DMS79 treated with DMSO at 0.1 percent for 48 hours (cell line): Measurements from ENCODE around the gene DCDC1.
"Not testable (repeated sequence)": the region's sequence is repeated elsewhere in the genome, so short reads cannot be mapped to it uniquely, and the experiment has no call there.

Experiments
- DNase-seq: peaks from one replicate; lab custom pipeline; 2025; lab: John Stamatoyannopoulos, UW

The DCDC1 gene

GRCh38 chr11:30990625-30991296 is 378.8 kb downstream of the DCDC1 start:
- DNase-seq, result no peak

GRCh38 chr11:30987819-30988218 is 381.7 kb downstream of the DCDC1 start:
- no peak for DNase-seq

- DNase-seq, result no peak
Observed at GRCh38 chr11:30985536-30985935, 384.0 kb downstream of the DCDC1 start.

- DNase-seq, result no peak
Observed at GRCh38 chr11:30984827-30985226, 384.7 kb downstream of the DCDC1 start.

- DNase-seq, result no peak
Observed at GRCh38 chr11:30984442-30984816, 385.1 kb downstream of the DCDC1 start.

GRCh38 chr11:30983776-30984441 is 385.6 kb downstream of the DCDC1 start:
- no peak for DNase-seq

GRCh38 chr11:30983143-30983542 is 386.4 kb downstream of the DCDC1 start:
- no peak for DNase-seq

- no peak for DNase-seq
Observed at GRCh38 chr11:30967579-30967978, 402.0 kb downstream of the DCDC1 start.

- DNase-seq, result peak; percentile 4
Observed at GRCh38 chr11:30960387-30960992, 409.0 kb downstream of the DCDC1 start.

GRCh38 chr11:30956751-30957150 is 412.8 kb downstream of the DCDC1 start:
- DNase-seq, result no peak

- DNase-seq, result no peak
Observed at GRCh38 chr11:30949838-30950237, 419.7 kb downstream of the DCDC1 start.

- DNase-seq, result not testable (repeated sequence)
Observed at GRCh38 chr11:30947715-30948114, 421.8 kb downstream of the DCDC1 start.

- DNase-seq, result no peak
Observed at GRCh38 chr11:30938810-30939209, 430.7 kb downstream of the DCDC1 start.

- DNase-seq, result no peak
Observed at GRCh38 chr11:30938171-30938570, 431.4 kb downstream of the DCDC1 start.

GRCh38 chr11:30936491-30936890 is 433.0 kb downstream of the DCDC1 start:
- no peak for DNase-seq

- no peak for DNase-seq
Observed at GRCh38 chr11:30935861-30936260, 433.7 kb downstream of the DCDC1 start.

- DNase-seq, result no peak
Observed at GRCh38 chr11:30926130-30926529, 443.4 kb downstream of the DCDC1 start.

GRCh38 chr11:30921811-30922210 is 447.7 kb downstream of the DCDC1 start:
- DNase-seq, result no peak

- no peak for DNase-seq
Observed at GRCh38 chr11:30919389-30920152, 450.0 kb downstream of the DCDC1 start.

- DNase-seq, result peak; percentile 27
Observed at GRCh38 chr11:30917859-30918478, 451.6 kb downstream of the DCDC1 start.

GRCh38 chr11:30917266-30917665 is 452.3 kb downstream of the DCDC1 start:
- DNase-seq, result no peak

- DNase-seq, result no peak
Observed at GRCh38 chr11:30916764-30917163, 452.8 kb downstream of the DCDC1 start.
